Tibial nerve (tissue), 3 donors: ENCODE results near the gene RPL28.

Source experiments
- POLR2A ChIP-seq, 2 donors: fragments of 450-650 bp; IDR thresholded peaks; one replicate each; pipeline ENCODE4 v1.6.1; 2017; ENCODE audit warnings: antibody characterized with exemption in 2 of 2, mild to moderate bottlenecking in 2 of 2, moderate library complexity in 2 of 2
- TF ChIP-seq, protein P1 (sequence below), 5 experiments: fragments of 200-600 bp in 3 of 5; fragments of 450-650 bp in 2 of 5; sonication (generic) in 3 of 5; IDR thresholded peaks; one replicate each; pipeline ENCODE4 v1.5.1; 2016 to 2019; ENCODE audit warnings: antibody characterized with exemption in 5 of 5, mild to moderate bottlenecking in 3 of 5, moderate library complexity in 2 of 5

DNA sequence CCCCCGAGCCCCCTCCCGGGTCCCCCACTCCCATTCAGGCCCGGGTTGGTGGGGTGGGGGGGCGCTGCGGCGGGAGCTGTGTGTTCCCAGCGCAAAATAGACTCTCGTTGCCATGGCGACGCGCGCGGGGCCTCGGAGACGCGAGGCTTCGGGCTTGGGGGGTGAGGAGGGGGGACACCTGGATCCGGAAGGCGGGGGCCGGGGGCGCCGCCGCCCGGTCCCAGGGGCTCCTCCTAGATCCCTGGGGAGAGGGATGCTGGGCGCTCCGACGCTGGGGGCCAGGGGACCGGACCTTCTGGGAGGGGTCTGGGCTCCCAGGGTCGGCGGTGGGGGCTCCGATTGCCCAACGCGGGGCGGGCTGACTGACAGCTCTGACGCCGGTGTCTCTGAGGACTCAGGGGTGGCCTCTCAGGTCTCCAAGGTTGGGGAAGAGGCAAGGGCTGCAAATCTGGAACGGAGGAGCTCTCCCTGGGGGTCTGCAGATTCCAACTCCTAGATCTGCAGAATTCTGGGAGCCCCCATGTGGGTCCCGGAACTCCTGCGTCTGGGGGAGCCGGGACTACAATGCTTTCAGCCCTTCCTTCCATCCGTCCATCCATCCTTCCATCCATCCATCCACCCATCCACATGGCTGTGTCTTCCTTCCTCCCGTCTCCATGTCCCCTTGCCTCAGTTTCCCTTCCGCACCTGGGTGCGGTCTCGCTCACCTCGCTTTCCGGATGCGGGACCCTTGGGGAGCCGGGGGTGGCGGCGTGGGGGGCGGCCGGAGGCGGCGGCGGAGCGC lies 66.4 kb downstream of the RPL28 start:
- TF ChIP-seq, protein P1, sequence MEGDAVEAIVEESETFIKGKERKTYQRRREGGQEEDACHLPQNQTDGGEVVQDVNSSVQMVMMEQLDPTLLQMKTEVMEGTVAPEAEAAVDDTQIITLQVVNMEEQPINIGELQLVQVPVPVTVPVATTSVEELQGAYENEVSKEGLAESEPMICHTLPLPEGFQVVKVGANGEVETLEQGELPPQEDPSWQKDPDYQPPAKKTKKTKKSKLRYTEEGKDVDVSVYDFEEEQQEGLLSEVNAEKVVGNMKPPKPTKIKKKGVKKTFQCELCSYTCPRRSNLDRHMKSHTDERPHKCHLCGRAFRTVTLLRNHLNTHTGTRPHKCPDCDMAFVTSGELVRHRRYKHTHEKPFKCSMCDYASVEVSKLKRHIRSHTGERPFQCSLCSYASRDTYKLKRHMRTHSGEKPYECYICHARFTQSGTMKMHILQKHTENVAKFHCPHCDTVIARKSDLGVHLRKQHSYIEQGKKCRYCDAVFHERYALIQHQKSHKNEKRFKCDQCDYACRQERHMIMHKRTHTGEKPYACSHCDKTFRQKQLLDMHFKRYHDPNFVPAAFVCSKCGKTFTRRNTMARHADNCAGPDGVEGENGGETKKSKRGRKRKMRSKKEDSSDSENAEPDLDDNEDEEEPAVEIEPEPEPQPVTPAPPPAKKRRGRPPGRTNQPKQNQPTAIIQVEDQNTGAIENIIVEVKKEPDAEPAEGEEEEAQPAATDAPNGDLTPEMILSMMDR (IDR thresholded peaks at IDR 0.05), result no peak
- no peak for TF ChIP-seq POLR2A (IDR thresholded peaks at IDR 0.05)
